Neural progenitor cell (in vitro differentiated cells): ENCODE results near the gene REEP1.

Source experiments
- CTCF ChIP-seq: fragments of 200-600 bp; sonication (generic); IDR thresholded peaks from 2 replicates; pipeline ENCODE4 v1.5.1; 2017; ENCODE audit warnings: antibody characterized with exemption, mild to moderate bottlenecking
- EZH2 ChIP-seq: fragments of 200-600 bp; sonication (generic); IDR thresholded peaks from 2 replicates; pipeline ENCODE4 v1.6.1; 2017; ENCODE audit warnings: antibody characterized with exemption, mild to moderate bottlenecking, moderate library complexity
- EZH2phosphoT487 ChIP-seq: fragments of 200-600 bp; sonication (generic); IDR thresholded peaks from 2 replicates; pipeline ENCODE4 v1.6.1; 2017; ENCODE audit warnings: antibody characterized with exemption

- TF ChIP-seq CTCF = no peak
- no peak for TF ChIP-seq EZH2
- TF ChIP-seq EZH2phosphoT487 = no peak
Observed at GRCh38 chr2:86352137-86352726, 14.8 kb upstream of the REEP1 start.
